Testis (tissue), 2 donors: Measurements from ENCODE around the gene ZNF593OS.

Source experiments
- POLR2A ChIP-seq: fragments of 450-650 bp; IDR thresholded peaks from one replicate; pipeline ENCODE4 v1.6.1; 2017; ENCODE audit warnings: antibody characterized with exemption, mild to moderate bottlenecking, moderate library complexity
- TF ChIP-seq, protein P1 (sequence below), 3 experiments: fragments of 450-650 bp in 2 of 3; fragments of 200-600 bp in 1 of 3; sonication (generic) in 1 of 3; IDR thresholded peaks; one replicate each; pipeline ENCODE4 v1.5.1; 2016 to 2019; ENCODE audit warnings: antibody characterized with exemption in 3 of 3, mild to moderate bottlenecking in 2 of 3, moderate library complexity in 1 of 3

DNA sequence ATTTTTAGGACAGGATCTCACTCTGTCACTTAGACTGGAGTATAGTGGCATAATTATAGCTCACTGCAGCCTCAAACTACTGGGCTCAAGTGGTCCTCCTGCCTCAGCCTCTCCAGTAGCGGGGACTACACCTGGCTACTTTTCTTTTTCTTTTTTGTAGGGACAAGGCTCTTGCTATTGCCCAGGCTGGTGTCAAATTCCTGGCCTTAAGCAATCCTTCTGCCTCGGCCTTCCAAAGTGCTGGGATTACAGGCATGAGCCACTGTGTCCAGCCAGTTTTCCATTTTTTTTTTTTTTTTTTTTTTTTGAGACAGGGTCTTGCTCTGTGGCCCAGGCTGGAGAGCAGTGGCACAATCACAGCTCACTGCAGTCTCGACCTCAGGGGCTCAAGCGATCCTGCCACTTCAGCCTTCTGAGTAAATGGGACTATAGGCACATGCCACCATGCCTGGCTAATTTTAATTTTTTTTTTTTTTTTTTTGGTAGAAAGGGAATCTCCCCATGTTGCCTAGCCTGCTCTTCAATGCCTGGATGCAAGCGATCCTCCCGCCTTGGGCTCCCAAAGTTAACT is 41.8 kb upstream of the ZNF593OS start:
- TF ChIP-seq, protein P1, sequence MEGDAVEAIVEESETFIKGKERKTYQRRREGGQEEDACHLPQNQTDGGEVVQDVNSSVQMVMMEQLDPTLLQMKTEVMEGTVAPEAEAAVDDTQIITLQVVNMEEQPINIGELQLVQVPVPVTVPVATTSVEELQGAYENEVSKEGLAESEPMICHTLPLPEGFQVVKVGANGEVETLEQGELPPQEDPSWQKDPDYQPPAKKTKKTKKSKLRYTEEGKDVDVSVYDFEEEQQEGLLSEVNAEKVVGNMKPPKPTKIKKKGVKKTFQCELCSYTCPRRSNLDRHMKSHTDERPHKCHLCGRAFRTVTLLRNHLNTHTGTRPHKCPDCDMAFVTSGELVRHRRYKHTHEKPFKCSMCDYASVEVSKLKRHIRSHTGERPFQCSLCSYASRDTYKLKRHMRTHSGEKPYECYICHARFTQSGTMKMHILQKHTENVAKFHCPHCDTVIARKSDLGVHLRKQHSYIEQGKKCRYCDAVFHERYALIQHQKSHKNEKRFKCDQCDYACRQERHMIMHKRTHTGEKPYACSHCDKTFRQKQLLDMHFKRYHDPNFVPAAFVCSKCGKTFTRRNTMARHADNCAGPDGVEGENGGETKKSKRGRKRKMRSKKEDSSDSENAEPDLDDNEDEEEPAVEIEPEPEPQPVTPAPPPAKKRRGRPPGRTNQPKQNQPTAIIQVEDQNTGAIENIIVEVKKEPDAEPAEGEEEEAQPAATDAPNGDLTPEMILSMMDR (IDR thresholded peaks at IDR 0.05): no peak
- TF ChIP-seq POLR2A: no peak
